HG02970 (cell line): Measurements from ENCODE around the gene PAM.

Experiments used
- ATAC-seq: cut with Tn5 transposase; IDR thresholded peaks from one replicate; pipeline ENCODE4 v1.9.1; 2021; ENCODE audit warnings: mild to moderate bottlenecking, moderate library complexity, moderate number of reproducible peaks; ENCODE audit not compliant: unreplicated experiment, low FRiP score

PAM gene

DNA sequence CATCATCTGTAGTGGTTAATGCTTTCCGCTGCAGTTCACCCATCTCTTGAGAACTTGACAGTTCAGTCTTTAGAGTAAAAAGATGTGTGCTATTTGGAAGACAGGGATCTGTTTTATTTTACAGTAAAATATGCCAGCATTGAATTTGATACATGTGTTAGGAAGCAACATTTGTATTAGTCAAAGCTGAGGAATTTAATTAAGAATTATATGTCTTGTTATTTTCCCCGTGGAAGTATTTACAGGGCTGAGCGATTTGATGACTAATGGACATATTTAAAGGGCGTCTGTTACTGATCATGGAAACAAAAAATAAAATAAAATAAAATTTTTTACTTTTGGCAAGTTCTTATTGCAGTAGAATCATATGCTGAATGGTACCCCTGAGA is 101.3 kb downstream of the PAM start:
- no peak for ATAC-seq

DNA sequence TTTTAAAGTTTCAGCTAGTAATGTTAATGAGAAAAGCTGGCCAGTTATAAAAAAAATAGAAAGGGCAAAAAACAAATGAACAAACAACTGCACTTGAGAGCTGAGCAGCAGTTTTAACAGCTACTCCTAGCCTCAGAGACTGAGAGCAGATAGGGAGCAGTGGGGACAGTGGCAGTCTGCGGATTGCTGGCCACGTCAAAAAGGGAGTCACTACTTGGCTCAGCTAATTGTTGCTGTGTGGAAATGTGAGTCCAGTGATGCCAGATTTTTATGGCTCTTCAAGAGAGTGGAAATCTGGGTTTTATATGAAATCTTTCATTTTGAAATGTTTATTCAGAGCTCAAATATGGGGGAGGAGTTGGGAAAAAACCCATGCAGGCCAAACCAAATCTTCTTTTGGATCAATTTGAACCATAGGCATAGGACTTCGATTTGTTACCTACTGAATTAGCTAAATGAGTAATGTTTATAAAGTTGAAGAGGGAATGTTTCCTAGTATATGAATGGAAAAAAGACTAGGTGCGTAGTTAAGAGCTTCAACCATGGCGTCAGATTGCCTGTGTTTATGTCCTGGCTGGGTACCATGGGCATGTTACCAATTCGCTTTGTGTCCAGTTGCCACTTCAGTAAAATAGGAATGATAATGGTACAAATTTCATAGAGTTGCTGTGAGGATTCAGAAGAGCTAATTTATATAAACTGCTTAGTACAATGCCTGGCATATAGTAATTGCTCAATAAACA is 102.1 kb downstream of the PAM start:
- no peak for ATAC-seq

DNA sequence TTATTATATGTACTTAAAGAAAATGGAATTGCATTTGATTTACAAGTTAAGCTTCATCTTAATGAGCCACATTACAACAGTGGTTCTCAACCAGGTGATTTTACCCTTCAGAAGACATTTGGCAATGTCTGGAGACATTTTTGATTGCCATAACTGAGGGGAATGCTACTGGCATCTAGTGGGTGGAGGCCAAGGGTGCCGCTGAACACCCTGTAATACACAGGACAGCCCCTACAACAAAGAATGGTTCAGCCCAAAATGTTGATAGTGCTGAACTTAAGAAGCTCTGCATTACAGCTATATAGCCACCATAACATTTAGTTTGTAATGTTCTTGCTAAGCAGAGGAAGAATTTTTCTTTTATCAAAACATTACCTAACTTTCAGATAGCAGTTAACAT is 103.1 kb downstream of the PAM start:
- ATAC-seq: no peak

DNA sequence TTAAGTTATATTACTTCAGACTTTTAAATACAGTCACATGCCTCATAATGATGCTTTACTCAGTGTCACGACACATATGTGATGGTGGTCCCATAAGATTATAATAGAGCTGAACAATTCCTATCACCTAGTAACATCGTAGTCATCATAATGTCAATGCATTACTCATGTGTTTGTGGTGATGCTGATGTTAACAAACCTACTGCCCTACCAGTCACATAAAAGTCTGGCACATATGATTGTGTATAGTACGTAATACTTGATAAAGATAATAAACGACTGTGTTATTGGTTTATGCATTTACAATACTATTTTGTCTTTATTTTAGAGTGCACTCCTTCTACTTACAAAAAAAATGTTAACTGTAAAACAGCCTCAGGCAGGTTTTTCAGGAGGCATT is 103.7 kb downstream of the PAM start:
- ATAC-seq: no peak

DNA sequence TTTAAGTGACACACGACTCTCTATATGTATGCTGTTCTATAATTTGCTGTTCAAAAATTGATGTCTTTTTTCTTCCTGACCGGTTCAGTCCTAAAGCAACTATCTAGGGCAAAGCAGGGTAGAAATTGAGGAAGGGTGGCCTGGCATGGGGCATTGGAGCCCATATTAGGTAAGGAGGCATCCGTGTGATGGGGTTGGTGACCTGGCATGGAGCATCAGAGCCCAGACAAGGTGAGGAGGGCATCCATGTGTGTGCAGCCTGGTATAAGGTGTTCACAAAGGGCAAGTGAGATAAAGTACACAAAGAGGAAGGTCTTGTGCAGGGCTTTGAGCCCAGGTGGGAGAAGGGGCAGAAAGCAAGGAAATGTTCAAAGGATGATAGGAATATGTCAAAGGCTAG is 104.9 kb downstream of the PAM start:
- no peak for ATAC-seq

DNA sequence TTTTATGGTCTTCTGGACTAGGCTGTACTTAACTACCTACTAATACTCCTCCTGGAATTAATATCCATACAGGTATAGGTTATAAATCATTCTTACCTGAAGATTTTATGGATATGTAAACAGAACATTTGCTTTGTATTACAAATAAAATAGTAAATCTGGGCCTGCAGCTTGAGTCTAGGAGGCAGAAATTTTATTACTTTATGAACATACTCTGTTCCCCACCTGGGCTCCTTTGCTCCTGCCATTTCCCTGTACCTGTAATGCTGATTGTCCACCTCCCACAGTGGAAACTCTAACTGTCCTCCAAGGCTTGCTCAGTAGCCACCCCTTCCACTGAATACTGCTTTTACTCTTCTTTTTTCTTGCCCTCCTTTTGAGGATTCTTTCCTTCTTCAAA is 108.0 kb downstream of the PAM start:
- no peak for ATAC-seq

DNA sequence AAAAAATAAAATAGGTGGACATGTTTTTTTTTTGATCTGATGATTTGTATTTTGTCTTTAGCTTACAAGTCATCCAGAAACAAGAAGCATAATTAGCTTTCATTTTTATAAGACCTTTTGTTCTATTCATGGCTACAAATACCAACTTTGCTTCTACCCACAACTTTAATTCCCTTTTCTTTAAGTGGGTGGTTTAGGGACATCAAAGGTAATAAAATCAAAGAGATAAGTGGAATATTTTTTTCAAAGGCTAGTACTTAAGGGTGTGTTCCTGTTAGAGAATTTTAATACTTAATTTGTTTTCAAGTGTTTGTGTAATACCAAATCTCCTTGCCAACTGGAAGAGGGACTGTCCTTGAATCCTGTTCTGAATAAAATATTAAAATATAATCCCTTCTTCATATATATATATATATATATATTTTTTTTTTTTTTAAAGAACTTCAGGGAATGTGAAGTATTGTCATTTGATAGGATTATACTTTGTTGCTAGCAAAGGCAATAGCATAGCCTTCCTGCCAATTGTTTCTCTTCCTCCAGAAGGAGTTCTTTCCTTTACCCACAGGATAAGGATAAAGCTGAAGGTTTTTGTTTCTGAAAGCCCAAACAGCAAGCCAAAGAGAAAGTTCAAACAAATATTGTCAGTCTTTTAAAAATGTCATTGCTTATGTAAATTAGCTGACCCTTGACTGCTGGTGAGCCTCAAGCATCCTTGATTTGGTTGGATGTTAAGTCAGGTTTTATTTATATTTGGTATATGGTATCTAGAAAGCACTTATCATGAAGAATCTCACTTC is 108.9 kb downstream of the PAM start:
- ATAC-seq: no peak

DNA sequence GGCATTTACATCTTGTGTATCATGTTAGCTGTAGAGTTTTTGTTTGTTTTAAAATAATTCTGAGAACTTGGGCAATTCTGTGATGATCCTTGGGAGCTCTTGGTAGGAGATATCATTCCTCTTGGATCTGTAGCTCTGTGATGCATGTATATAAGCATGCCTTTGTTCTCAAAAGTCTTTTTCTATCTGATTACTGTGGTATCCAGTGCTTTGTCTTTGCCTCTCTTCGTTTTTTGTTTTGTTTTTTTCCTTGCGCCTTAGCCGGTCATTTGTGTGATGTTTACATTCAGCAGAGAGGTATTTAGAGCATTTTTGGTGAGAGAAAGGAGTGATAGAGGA is 110.0 kb downstream of the PAM start:
- no peak for ATAC-seq

DNA sequence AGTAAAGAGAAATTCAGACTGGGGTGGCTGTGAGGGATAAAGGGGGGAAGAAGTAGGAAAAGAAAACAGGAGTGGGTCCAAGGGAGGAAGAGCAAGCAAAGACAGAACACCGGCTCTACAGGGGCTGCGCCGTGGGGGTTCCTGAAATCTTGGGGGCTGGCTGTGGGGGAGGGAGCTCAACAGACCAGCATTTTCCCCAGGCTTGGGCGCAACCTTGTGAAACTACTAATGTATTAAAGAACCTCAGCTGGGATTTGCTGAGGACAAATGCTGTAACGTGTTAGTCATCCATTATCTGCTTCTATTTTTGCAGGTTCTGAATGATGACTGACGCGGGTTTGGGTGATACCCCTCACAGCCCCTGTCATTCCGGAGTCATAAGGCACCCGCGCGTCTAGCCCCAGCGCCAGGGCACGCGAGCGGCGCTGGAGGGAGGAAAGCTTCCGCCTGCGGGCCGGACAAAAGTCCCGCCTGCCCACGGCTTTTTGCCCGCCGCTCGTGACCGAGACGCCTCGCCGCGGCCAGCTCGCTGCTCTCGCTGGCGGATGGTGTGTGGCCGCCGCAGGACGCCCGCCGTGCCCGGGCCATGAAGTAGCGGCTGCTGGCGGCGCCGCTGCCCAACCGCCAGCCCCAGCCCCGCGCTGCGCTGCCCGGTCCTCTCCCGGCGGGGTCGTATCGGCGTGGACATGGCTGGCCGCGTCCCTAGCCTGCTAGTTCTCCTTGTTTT is 110.6 kb downstream of the PAM start:
- peak; percentile 53 for ATAC-seq

DNA sequence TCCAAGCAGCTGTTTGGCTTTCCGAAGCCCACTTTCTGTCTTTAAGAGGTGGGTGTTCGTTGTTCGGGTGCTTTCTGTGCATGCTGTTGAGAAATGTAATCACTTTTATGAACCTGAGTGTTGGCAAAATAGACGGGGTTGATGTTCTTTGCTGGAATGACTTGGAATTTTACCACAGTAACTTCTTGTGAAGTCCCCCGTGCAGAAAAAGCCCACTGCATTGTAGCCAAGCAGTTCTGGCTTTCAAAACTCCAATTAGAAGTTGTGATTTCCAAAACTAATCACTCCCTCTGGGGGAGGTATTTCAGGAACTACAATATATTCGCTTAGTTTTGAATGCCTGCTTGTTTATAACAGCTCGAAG is 111.1 kb downstream of the PAM start:
- ATAC-seq: no peak

DNA sequence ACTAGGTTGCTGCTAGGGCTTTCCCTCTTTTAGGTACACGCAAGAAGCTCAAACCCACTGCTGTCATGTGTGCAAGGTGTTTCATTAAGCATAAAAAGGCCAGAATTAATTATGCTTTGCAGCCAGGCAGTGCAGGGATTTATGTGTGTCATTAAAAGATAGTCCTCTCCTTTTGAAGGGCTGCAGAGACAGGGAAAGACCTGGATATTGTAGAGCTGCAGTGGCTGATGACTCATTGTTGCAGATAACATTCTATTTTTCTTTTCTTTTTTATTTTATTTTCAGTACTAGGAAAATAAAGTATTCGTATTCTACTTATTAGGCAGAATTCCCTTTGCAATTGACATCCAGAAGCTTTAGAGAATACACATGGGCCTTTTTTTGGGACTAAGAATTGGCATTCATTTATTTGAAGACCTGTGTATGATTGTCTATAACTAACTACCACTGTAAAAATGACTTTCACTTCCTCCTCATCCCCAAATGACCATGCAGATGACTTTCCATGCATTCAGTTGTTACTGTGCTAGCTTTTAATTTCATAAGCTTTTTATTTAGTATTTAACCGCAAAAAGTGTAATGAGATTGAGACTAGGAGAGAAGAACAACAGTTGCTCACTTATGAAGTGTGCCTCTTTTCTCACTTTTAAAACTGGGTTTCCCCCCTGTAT is 113.0 kb downstream of the PAM start:
- no peak for ATAC-seq

DNA sequence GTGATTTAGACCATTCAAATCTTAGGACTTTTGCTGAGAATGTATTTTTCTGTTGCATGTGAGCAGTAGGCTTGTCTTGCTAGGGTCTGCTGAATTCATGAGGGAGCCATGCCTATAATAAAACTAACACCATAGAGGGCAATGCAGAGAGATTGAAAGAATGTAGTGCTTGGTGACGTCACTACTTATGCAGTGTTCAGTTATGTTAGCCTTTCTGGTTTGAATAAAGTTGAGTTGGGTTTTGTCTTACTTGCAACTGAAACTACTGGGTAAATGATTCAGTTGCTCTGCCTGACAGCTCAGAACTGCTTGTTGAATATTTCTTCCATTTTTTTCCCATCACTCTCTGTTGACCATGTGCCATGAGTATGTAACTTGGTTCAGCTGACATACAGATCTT is 114.1 kb downstream of the PAM start:
- no peak for ATAC-seq

DNA sequence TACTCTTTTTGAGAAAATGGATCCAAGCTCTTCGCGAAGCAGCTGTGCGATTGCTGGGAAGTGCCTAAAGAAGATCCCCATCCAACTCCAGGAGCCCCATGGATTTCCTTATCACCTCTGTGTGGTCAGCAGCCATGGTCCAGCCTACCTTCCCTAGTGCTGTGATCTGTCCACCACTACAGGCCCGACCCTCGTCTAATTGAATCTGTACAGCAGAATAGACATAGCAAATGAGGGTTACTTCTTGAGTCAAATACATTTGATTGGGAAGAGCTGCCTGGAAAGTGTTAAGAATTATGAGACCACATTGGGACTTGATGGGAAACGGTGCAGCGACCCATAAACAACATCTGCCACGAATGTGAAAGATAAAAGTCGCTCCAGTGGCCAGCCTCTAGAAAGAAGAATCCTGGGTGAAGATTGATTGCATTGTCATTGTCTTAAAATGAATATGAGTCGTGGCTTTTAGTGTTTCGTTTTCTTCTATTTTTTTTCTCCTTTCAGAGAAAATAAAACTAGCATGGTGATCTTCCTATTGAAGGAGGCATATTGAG is 118.4 kb downstream of the PAM start:
- no peak for ATAC-seq

DNA sequence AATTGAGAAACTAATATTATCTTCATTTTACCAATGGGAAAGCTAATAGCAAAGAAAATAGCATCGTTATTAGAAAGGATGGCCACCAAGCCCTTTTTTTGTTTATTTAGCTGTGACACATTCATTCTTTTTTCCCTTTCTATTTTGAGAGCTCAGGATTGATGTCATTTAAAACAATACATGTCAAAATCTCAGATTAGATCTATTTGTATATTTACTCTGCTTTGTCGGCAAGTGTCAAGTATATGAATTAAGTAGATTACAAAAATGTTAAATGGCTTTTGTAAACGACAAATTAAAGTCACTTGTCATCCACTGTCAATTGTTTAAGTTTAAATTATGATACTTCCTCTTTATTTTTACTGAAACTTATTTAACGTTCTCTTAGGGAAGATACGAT is 118.9 kb downstream of the PAM start:
- no peak for ATAC-seq

DNA sequence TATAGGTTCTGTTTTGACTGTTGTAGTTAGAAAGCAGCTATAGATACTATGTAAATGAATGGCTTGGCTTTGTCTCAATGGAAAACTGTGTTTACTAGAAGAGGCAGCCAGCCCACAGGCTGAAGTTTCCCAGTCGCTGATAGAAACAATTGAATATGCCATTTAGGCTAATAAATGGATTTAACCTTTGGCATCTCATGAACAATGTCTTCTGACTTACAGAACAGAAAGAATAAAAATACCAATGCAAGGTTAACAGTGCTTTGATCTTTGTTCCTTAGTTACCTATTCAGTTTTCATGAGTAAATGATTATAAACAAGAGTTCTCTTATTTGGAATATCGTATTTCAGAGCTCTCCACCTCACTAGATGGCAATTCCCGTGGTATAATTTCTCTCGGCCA is 120.6 kb downstream of the PAM start:
- no peak for ATAC-seq

DNA sequence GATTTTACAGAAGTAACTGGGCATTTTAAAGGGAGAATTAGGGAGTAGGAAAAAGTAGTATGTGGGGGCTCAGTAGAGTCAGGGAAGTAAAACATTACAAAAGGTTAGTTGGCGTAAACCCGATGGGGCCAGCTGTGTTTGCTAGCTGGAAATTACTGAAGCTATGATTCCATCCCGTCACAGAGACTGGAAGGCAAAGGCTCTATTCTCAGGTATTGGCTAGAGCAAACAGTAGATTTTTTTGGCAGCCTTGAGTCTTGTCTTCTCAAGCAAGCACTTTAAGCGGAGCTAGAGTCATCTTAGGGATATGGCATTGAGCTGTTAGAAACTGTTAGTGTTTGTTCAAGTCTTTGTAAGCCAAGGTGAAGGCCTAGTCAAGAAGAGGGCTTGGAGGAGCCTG is 121.5 kb downstream of the PAM start:
- no peak for ATAC-seq

DNA sequence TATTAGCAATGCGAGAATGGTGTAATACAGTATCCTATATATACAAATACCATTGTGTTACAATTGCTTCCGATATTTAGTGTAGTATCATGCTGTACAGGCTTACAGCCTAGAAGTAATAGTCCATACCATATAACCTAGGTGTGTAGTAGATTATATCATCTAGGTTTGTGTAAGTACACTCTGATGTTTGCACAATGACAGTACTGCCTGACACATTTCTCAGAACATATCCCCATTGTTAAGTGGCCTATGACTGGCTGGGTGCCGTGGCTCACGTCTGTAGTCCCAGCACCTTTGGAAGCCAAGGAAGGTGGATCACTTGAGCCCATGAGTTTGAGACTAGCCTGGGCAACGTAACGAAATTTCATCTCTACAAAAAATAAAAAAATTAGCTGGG is 124.6 kb downstream of the PAM start:
- ATAC-seq: no peak

DNA sequence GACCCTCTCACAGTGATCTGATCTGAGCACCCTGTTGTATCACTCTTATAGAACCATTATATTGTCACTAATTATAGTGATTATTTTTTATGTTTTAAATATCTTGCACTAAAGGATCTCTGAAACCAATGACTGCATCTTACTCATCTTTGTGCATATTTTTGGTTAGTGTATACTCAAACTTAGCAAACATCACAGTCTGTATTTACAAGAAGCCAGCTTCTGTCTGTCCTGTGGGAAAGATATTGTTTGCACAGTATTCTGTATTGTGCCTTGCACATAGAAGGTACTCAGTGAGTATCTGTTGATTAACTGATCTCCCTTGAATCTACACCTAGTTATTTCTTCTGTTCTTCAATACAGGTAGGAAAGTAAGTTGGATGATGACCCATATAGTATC is 131.5 kb downstream of the PAM start:
- ATAC-seq: no peak

DNA sequence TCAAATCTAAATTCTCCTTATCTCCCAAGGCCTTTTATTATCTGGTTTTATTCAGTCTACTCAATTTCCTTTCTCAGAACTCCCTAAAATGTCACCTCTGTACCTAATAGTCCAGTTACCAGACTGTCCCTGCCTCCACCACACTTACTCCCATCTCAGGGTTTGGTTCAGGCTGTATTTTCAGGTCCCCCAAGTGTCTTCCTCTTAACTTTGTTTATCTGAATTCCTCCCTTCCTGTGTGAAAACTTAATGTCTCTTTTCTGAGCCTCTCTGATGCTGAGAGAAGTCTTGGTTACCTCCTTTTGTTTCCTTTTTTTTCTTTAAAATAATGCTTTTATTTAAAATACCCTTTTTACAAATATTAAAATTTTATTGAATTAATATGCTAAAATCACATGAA is 133.4 kb downstream of the PAM start:
- no peak for ATAC-seq

DNA sequence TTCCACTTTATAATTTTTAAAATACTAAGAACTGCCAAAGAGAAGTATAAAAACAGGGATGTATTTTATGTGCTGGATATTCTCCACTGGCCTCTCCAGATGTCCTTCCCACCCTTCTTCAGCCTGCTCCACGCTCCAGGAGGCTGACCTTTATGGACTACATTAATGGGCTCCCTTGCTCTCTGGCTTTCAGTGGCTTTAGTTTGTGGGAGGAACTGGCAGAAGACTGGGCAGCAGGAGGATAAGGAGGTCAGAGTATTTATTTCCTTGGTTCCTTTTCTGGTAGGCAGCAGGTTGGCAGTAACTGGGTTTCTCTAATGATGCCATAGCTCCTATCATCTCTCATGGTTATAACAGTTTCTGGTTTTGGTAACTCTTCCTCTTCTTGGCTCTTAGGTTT is 133.9 kb downstream of the PAM start:
- no peak for ATAC-seq

DNA sequence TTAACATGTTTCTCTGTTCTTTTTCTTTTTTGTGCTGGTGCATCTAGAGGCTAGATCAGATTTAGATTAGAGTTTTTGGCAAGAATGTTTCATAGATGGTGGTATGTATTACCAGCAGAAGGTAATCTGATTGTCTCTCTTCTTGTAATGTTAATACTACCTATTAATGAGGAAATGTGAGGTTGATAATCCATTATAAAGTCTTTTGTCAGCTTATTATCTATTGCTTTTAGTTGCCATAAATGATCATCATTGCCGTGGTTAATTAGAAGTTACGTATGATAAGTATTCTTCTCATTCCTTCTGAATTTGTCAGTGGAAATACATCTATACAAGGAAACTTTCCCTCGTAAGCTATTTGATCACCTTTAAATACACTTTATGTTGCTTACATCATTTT is 135.0 kb downstream of the PAM start:
- no peak for ATAC-seq
